Omental fat pad (tissue), 4 donors: ENCODE results near the gene KRT31. TPM values are rescaled to one million over a fixed set of nuclear protein-coding genes. Genes with fewer than 3 reads are reported as not detected.
A peak's percentile ranks its signal among the peaks of the same experiment; 100 is the strongest.

Source experiments
- ATAC-seq: fragments of 150-250 bp; one replicate; pipeline ENCODE4 v1.9.1; 2016; ENCODE audit warnings: mild to moderate bottlenecking, moderate library complexity; ENCODE audit not compliant: low FRiP score
- DNase-seq: peaks from one replicate; pipeline ENCODE4 v3.0.0-alpha.2; 2019; ENCODE audit warnings: low spot score
- CTCF ChIP-seq, 3 donors: fragments of 450-650 bp; IDR thresholded peaks; one replicate each; pipeline ENCODE4 v1.5.1; 2016 to 2017; ENCODE audit warnings: antibody characterized with exemption in 3 of 3, mild to moderate bottlenecking in 3 of 3, moderate library complexity in 2 of 3
- total RNA-seq, 4 donors: library from RNA; depleted of rRNA; stranded (reverse); fragments of >200 nt; gene quantifications; one replicate each; pipeline ENCODE4 v1.1.0, GENCODE V29; 2016

KRT31 gene
- total RNA-seq, 4 donors from 2014 or later = not detected

GRCh38 chr17:41377546-41377945, 19.9 kb downstream of the KRT31 start:
- DNase-seq = no peak
- TF ChIP-seq CTCF (IDR thresholded peaks at IDR 0.05) = no peak
- no peak for ATAC-seq

- no peak for ATAC-seq
- no peak for DNase-seq
- TF ChIP-seq CTCF (IDR thresholded peaks at IDR 0.05) = no peak
Observed at GRCh38 chr17:41369713-41370112, 27.7 kb downstream of the KRT31 start, which contains the start of gene KRT33B. Gene KRT33B (minus strand): TSS chr17:41369813. CDS start chr17:41369750, 63 bp downstream.

- no peak for TF ChIP-seq CTCF (IDR thresholded peaks at IDR 0.05)
- ATAC-seq = no peak
Observed at GRCh38 chr17:41369023-41369422, 28.4 kb downstream of the KRT31 start.

GRCh38 chr17:41367426-41368075, 29.9 kb downstream of the KRT31 start:
- DNase-seq = no peak
- ATAC-seq = peak; percentile 38
- TF ChIP-seq CTCF (IDR thresholded peaks at IDR 0.05) = no peak

More at GRCh38 chr17:41369023-41369422, 28.4 kb downstream of the KRT31 start:
- DNase-seq = no peak

- ATAC-seq (no peak), DNase-seq (no peak)
- TF ChIP-seq CTCF (IDR thresholded peaks at IDR 0.05) = no peak
Observed at GRCh38 chr17:41366070-41366469, 31.3 kb downstream of the KRT31 start.

GRCh38 chr17:41363881-41364280, 33.5 kb downstream of the KRT31 start:
- no peak for DNase-seq
- ATAC-seq = no peak
- no peak for TF ChIP-seq CTCF (IDR thresholded peaks at IDR 0.05)

- no peak for DNase-seq
- ATAC-seq = peak; percentile 63
- TF ChIP-seq CTCF (IDR thresholded peaks at IDR 0.05) = no peak
Observed at GRCh38 chr17:41360296-41360995, 37.0 kb downstream of the KRT31 start.
